HG03064 (cell line): Measurements from ENCODE around the gene FLVCR2.
A peak's percentile ranks its signal among the peaks of the same experiment; 100 is the strongest.

Experiments used
- ATAC-seq: cut with Tn5 transposase; IDR thresholded peaks from one replicate; pipeline ENCODE4 v1.9.1; 2021; ENCODE audit warnings: low read depth; ENCODE audit not compliant: unreplicated experiment

FLVCR2 gene

GRCh38 chr14:75578102-75578785 is at the start of gene FLVCR2:
Gene FLVCR2, plus strand, starts transcription at chr14:75578620. Its CDS starts 353 bp downstream, at chr14:75578973.
- ATAC-seq: peak; percentile 40

DNA sequence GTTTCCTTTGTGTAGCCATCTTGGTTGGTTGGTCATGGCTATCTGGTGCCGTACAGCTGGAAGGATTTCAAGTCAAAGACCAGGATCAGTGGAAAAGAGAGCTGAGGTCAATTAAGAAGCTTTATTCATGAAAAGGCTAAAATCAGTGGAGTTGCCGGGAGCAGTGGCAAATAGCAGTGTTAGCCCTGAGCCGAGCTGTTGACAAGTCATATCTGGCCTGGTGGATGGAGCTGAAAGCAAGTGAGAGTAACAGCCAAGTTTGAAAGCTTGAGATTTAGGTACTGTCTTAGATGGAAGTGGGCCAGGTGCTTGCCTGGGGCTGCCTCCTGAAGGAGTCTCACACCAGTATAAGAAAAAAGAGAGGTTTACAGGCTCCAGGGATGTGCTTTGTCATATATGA is 47.2 kb upstream of the FLVCR2 start:
- no peak for ATAC-seq

DNA sequence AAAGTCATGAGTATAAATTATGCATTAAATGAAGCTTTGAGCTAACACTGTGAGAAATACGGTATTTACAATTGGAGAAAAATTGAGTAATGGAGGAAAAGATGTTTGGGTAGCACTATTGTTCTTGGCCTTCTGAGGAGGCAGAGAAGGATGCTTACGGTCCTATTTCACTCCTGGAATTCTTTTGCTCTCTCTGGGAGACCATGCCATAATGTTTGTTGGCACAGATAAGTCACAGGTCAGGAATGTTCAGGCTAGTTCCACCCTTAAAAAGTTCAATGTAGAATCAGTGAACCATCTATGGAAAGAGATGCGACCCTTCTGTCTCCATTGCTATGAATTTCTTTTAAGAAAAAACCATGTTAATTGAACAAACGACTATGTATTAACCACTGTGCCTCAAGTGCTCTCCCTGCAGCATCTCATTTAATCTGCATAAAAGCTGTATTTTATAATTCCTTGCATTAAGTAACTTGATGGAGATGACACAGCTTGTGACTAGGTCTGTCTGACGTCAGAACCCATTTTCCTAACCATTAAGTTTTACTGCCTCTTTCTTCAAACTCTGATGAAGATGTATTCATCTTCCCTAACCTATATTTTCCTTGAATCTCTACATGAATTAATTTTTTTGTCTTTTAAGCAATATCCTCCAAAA is 46.6 kb upstream of the FLVCR2 start:
- ATAC-seq: no peak

- no peak for ATAC-seq
Measured at GRCh38 chr14:75533791-75534555, 44.4 kb upstream of the FLVCR2 start.

- no peak for ATAC-seq
Measured at GRCh38 chr14:75535164-75535898, 43.1 kb upstream of the FLVCR2 start.

DNA sequence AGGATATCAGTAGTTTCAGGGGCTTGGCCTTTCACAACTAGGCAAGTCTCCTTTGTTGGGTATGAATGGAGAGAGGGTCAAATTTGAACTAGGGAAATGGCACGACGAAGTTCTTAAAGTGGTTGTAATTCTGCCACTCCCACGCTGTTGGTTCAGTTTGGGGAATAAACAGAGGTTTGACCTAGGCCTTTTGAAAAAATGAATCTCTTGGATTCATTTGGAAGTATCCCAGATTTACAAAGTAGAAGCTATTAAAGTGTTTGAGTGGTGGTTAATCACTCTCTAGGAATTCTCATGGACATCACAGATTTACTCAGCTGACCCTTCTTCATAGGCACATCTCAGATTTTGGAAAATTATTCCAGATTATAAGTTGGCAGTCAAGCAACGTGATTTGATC is 41.3 kb upstream of the FLVCR2 start:
- no peak for ATAC-seq

GRCh38 chr14:75539162-75539560 is 39.3 kb upstream of the FLVCR2 start:
- no peak for ATAC-seq

DNA sequence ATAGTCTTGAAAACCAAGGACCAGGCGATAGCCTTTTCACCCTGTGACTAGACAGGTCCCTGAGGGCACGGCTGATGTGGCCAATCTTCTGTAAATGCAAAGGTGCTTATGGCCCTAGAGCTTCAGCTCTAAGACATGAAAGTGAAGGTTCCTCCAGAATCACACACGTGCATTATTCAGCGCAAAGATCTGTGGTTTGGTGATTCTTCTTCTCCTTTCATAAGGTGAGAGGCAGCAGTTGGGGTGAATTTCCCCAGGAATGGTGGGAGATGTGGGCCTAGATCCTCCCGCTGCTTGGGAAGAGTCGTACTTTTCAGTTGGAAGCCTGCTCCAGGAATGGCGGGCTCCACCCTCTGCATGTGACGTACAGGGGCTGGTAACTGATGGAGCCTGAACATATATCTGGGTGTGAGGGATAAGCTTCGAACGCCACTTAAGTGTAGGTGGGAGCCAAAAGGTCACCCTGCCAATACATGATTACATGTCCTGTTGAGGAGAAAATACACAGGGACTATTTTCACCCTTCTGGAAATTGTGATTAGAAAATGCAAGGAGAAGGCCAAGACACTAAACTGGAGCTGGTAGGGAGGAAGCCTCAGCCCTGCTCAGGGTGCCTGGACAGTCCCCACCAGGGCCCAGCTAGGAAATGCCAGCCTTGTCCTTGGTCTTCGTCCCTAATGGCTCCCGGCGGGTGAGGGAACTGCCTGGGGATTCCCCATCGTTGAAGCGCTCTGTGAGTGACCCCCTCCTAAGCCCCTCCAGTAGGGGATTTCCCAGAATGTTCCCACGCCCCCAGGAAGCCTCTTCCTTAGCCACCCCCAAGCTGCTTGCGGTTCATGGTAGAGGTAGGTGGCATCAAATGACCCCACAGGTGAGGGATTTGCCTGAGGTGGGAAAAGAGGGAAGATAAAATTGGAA is 38.6 kb upstream of the FLVCR2 start:
- peak; percentile 45 for ATAC-seq

- no peak for ATAC-seq
Measured at GRCh38 chr14:75540479-75540851, 38.0 kb upstream of the FLVCR2 start.

GRCh38 chr14:75542588-75543091 is 35.8 kb upstream of the FLVCR2 start:
- no peak for ATAC-seq

DNA sequence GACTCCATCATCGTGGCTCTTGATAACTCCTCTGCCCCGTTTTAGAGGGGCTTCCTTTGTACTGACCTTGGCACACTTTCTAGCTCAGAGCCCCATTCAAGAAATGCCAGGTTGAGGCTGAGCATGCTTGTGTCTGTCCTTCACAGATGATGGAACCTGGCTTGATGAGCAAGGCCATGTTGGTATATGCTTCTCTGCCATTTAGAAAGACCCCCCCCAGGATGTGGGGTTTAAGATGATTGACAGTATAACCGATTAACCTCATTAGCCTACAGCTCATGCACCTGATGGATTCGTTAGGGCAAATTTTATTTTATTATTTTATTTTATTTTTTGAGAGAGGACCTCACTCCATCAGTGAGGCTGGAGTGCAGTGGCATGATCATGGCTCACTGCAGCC is 35.2 kb upstream of the FLVCR2 start:
- no peak for ATAC-seq

- ATAC-seq: no peak
Measured at GRCh38 chr14:75543786-75544185, 34.6 kb upstream of the FLVCR2 start.

DNA sequence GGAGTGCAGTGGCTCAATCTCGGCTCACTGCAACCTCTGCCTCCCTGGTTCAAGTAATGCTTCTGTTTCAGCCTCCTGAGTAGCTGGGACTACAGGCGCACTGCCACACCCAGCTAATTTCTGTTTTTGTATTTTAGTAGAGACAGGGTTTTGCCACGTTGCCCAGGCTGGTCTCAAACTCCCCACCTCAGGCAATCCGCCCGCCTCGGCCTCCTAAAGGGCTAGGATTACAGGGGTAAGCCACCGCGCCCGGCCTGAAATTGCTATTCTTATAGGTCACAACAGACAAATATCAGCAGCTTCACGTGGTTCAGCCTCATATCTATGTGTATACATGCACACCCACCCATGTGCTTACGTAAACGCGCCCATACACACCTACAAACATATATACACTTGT is 32.5 kb upstream of the FLVCR2 start:
- ATAC-seq: no peak

DNA sequence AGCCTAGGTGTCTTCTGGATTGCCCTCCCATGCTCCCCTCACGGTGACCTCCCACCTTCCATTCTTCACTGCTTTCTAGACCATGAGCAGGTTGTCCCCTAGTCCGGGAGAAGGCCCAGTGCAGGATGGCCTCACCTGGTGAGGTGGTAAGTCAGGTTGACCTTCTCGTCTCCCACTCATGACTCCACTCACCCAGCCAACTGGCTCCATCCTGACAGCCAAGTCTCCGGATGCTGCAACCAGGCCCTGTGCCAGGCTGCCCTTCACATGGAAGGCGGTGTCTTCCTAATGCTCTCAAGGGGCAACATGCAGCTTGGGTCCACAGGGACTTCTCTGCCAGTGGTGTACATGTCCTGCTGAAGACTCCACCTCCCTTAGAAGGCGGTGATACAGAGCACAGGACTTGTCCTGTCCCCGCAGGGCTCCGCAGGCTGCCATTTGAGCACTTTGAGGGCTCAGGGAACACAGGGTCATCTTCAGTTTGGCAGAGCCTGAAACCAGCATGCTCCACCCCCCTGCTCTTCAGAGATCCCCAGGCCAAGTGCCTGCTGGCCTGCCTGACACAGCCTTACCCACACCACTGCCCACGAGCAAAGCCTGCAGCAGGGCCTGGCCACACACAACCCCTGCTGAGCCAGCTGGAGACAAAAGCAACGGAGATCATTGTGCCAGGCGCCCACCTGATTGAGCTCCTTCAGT is 30.7 kb upstream of the FLVCR2 start:
- ATAC-seq: no peak

- ATAC-seq: no peak
Measured at GRCh38 chr14:75548544-75548943, 29.9 kb upstream of the FLVCR2 start.

GRCh38 chr14:75549169-75549568 is 29.3 kb upstream of the FLVCR2 start:
- ATAC-seq: peak; percentile 61

DNA sequence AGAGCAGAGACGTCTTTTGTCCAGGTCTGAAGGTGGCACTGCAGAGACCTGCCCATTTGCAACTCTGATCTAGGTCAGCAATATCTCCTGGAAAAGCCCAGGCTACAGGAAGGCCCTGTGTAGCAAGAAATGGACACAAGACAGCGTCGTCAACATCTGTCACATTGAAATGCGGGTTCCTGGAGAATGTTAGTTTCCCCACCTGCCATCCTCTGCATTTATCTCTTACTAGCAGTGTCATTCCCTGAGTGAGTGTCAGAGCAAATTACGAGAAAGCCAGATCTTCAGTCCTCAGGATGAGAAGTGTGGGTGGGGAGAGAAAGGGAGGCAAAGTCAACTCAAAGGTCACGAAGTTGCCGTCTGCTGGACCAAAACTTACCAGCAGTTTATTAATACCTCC is 27.4 kb upstream of the FLVCR2 start:
- no peak for ATAC-seq

DNA sequence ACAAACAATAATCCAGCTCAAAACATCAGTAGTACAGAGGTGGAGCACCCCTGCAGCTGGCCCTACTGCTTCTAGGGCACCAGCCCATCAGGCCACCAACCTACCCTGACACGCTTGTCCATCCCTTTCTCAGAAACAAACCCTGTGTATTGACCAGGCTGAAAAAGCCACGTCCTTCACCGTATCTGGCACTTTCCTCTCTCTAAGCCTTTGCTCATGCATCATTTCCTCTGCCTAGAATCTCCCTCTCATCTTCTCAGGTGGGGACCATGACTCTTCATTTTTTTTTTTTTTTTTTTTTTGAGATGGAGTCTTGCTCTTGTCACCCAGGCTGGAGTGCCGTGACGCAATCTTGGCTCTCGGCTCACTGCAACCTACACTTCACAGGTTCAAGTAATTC is 25.3 kb upstream of the FLVCR2 start:
- no peak for ATAC-seq

DNA sequence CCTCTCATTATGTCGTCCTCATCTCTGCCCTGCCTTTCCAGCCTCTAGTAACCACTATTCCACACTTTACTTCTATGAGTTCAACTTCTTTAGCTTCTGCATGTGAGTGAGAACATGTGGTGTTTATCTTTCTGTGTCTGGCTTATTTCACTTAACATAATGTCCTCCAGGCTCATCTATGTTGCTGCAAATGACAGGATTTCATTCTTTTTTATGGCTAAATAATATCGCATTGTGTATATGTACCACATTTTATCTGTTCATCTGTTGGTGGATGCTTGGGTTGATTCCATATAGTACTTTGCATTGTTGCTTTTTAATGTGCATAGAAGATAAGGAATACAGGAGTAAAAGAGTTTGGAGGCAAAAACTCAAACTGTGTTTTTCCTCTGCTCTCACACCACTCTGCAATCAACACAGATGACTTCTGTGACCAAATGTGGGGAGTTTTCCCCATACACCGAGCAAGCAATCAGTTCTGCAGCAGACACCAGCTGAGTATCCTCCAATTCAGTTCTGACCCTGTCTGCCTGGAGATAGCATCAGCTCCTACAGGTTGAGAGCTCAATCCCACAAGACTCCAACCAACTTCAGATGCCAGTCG is 24.6 kb upstream of the FLVCR2 start:
- no peak for ATAC-seq
